H4 (cell line): ENCODE measurements around the gene GABRG3. TPM values are rescaled to one million over a fixed set of nuclear protein-coding genes. Genes with fewer than 3 reads are reported as not detected.
"Not testable (repeated sequence)": the region's sequence is repeated elsewhere in the genome, so short reads cannot be mapped to it uniquely, and the experiment has no call there.

Experiments
- DNase-seq: peaks from one replicate; pipeline ENCODE4 v3.0.0-alpha.2; 2015; ENCODE audit warnings: low spot score
- total RNA-seq: library from RNA; depleted of rRNA; stranded (reverse); fragments of >200 nt; shearing (Covaris generic); gene quantifications from 2 replicates; pipeline ENCODE4 v1.2.3, GENCODE V29; 2014

The GABRG3 gene
- total RNA-seq, 1 experiment from 2014 or later: not detected

DNA sequence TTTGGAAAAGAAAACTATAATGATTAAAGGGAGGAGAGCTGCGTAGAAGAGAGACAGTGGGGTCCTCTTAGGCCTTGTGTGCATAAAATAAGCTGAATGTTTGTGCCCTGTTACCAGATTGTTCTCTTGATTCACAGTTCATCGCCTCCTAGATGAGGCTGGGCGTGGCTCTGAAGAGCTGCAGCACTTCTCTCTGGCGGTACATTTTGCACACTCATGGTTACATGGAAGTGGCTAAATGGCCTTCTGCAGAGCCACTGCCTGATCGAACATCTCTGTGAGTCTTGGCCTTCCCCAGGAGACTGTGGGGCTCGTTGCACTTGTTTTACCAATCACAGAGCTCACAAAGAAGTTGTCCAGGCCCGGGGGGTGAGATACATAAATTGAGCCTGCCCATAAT lies 208.8 kb downstream of the GABRG3 start:
- DNase-seq: no peak

DNA sequence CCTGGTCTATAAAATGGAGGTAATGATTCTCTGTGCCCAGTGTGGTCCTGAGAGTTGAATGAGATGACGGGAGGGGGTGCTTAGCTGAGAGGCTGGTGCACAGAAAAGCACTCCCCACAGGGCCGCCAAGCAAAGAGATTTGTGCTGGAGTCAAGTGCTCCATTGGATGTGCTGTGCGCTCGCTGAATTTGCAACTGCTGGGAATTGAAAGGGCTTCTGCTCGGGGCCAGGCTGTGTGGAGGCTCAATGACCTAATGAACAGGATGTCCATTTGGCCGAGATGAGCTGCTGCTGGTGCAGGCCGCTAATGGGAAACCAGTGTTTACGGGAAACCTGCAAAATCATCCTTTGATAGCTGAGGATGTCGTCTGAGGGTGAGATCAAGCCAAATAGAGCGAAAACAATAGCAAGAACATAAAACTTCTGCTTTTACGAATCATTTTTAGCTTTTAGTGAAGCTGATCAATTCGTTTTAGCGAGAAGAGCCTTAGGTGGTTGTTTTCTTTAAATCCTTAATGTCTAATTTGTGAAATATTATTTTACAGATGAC lies 211.7 kb downstream of the GABRG3 start:
- DNase-seq: no peak

DNA sequence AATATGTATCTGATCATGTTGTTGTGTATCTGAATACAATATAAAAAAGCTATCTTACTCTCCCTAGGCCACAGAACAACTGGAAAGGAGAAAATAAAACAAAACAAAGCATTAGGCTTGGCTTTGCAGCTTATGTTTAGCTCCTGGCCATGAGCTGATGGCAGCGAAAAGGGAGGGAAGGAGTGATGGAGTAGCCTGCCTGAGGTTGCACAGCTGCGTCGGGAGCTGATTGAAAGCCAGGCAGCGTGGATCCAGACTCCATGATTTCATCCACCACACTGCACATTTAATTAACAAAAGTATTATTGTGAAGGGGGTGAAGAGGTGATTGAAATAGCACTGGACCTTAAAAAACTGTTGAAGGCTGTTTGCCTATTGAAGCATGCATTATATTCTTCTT lies 212.2 kb downstream of the GABRG3 start:
- no peak for DNase-seq

DNA sequence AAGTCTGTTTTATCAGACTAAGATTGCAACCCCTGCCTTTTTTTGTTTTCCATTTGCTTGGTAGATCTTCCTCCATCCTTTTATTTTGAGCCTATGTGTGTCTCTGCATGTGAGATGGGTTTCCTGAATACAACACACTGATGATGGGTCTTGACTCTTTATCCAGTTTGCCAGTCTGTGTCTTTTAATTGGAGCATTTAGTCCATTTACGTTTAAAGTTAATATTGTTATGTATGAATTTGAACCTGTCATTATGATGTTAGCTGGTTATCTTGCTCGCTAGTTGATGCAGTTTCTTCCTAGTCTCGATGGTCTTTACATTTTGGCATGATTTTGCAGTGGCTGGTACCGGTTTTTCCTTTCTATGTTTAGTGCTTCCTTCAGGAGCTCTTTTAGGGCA lies 220.5 kb downstream of the GABRG3 start:
- DNase-seq: not testable (repeated sequence)

DNA sequence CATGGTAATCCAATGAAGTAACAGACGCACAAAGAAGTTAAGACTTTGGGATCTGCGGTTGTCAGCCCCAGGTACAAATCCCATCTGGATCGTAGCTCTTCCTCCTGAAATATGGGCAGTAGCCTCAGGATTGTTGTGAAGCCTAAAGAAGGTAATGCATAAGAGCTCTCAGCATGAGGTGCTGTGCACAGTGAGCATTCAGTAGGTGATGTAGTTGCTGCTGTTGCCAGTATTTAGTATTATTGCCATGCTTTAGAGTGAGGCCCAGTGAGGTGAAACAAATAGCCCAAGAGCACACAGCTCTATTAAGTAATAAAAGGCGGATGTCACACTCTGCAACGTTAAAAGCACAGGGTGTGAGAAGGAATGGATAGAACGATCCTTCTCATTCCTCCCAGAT lies 225.7 kb downstream of the GABRG3 start:
- DNase-seq: no peak

DNA sequence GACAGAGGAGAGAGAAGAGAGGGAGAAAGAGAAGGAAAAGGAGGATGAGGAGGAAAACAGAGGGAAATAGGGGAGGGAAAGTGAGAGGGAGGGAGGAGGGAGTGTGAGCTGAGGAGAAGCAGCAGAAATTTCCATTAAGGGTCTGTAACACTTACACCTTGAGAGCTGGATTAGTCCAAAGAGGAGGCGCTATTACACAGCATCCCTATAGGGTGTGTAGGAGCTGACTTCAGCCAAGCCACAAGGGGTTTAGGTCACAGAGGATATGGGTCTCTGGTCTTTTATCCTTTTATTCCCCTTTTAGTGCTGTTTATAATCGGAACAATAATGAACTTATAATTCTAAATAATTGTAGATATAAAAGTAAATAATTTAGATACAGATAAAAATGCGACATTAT lies 230.4 kb downstream of the GABRG3 start:
- no peak for DNase-seq

DNA sequence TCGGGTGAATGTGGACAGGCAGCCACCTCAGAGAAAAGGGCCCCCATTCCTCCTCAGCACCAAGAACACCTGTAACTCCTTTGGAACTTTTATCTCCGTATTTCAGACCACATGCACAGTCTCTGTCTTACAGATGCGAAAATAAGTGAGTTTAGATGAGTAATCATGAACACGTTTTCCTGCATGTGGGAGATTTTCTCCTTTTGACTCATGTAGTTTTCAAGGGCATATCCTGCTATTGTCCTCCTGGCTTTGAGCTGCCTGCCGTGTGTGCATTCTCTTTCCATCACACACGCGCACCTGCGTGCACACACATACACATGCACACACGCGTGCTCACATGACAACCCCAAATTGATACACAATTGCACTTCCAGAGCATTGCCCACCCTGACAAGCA lies 239.2 kb downstream of the GABRG3 start:
- DNase-seq: no peak

- DNase-seq: no peak
These were observed 243.1 kb downstream of the GABRG3 start for GRCh38 chr15:27214032-27214431.

DNA sequence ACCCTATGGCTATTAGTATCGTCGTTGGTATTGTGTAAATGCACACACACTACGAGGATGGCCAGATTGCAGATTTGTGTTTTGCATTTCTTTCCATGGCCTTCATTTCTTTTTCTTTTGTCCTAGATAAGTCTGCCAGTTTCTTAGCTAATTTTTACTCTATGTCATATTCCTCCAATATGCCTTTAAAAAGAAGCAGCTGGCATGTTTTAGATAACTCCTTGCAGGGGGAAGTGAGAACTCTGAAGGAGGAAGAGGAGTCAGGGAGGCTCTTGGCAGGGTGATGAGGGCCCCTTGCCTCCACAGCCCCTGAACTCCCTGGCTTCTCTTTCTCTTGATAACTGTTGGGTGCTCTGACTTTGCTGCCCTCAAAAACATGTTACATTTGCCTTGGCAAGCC lies 244.0 kb downstream of the GABRG3 start:
- no peak for DNase-seq

- DNase-seq: no peak
These were observed 247.4 kb downstream of the GABRG3 start for GRCh38 chr15:27218426-27218825.

DNA sequence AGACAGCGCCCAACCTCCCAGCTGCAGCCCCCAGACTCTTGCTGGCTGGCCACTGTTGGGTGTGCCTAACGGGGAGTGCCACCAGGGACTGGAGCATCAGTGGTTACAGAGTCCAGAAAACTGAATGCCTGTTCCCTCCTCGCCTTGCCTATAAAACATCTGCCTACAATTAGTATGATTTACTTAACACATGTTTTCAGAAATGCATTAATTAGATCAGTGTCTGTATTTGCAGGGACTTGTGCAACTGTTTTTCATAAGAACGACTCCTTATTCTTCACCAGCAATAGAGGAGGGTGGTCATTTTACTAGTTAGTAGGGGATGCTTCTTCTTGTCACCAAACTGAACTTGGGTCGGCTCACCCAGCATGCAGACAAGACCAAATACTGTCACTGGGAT lies 248.7 kb downstream of the GABRG3 start:
- no peak for DNase-seq

- no peak for DNase-seq
These were observed 249.2 kb downstream of the GABRG3 start for GRCh38 chr15:27220199-27220598.

DNA sequence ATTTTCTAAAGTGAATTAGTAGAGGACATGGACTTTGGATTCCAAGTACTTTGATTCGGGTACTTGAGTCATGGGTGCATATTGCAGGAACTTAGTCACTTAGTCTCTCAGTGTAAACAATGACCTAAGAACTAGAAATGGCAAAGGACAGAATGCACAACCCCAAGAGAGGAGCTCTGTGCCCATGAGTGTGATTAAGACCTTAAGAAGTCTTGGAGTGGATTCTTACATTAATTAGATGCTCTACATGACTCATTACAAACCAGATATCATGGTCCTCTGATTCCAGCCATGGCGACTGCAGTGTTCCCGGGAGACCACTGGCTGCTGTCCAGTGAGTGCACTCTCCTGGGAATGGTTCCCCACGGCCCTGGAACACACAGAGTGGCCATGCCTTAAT lies 251.5 kb downstream of the GABRG3 start:
- peak; percentile 23 for DNase-seq

- DNase-seq: no peak
These were observed 252.2 kb downstream of the GABRG3 start for GRCh38 chr15:27223179-27223578.

DNA sequence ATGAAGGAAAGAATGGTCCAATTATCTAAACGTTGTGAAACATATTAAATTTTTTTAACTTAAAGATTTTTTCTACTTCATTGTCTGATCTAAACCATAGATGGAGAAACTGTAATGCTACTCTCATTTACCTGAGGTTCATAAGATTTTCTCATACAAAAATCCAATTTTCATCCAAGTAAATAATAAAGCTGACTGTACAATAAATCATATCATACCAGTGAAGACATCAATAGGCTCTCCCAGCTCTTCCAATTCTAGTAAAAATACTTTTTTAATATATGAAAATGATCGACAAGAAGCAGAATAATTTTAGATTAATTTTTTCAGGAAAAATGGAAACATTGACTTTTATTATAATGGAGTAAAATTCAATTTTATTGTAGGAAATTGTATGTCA lies 260.8 kb downstream of the GABRG3 start:
- no peak for DNase-seq

DNA sequence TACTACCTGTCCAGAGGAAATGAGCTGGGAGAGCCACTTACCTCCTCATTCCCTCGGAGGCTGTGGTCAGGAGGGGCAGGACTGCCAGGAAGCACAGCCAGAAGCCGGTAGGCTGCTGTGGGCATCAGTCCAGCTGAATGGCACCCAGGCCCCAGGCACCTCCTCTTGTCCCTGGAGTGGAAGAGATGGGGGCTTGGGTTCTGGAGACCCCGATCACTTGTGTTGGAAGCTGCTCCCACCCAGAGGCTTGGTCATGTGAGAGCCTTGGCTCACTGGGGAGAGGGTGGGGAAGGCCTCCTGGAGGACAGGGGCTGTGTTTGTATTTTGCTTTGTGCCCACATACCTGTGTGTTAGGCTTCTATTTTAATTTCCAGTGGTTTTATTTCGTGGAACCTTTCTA lies 261.9 kb downstream of the GABRG3 start:
- DNase-seq: no peak

- DNase-seq: no peak
These were observed 263.6 kb downstream of the GABRG3 start for GRCh38 chr15:27234593-27234992.

DNA sequence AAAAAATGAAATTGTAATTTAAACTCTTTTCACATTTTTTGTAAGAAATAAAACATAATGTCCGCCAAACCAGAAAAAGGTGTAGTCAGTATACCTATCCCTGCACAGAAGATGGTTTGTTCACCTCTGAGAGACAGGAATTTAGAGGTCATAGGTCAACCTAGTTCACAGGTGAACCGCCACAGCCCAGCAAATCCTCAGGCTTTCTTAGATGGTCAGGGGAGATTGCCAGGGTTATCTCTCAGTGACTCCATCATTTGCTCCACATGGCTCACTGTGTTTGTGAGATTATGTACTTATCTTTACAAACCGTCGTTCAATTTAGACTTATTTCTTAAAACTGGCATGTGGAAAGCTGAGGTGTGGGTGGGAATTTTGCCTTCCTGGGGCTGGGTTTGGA lies 264.2 kb downstream of the GABRG3 start:
- DNase-seq: no peak

DNA sequence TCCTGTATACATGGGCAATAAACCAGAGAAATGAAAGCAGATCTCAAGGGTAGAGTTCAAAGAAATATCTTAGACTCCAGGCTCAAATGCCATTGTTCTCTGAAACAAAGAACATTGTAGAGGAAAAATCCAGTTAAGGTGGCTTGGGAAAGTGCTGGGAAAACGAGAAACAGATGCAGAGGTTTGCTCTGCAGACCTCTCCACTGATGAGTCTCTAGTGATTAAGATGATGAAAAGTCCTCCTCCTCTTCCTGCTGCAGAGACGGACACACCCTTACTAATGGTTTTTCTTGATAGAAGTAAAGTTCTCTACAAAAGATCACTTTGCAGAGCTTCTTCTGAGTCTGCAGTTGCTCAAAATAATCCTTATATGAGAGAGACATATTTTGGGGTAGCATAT lies 264.7 kb downstream of the GABRG3 start:
- DNase-seq: no peak

DNA sequence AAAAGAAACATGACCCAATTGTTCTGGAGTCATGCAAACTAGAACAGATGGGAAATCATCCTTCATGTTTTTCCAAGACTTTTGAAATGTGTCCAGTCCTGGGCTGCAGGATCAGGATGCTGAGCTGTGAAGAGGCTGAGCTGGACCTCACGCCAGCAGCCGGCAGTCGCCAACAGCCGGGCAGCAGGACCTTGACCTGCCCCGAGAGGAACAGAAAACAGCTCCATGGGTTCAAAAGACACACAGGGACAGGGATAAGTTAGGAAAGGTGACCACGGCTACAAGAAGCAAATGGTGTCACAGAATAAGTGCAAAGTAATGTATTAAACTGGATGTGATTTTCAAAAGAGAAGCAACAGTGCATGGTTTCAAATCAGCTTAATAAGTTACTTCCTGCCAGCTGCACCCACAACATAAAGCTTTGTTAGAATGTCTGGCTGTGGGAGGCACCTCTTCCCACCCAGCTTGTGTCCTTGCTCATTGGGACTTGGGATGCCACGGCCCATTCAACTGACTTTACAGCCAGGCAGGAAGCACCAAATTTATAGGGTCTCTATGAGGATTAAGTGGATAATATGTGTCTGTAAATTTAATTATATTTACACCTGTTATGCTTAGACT lies 266.4 kb downstream of the GABRG3 start:
- DNase-seq: no peak

GRCh38 chr15:27238209-27238608 lies 267.2 kb downstream of the GABRG3 start:
- no peak for DNase-seq

DNA sequence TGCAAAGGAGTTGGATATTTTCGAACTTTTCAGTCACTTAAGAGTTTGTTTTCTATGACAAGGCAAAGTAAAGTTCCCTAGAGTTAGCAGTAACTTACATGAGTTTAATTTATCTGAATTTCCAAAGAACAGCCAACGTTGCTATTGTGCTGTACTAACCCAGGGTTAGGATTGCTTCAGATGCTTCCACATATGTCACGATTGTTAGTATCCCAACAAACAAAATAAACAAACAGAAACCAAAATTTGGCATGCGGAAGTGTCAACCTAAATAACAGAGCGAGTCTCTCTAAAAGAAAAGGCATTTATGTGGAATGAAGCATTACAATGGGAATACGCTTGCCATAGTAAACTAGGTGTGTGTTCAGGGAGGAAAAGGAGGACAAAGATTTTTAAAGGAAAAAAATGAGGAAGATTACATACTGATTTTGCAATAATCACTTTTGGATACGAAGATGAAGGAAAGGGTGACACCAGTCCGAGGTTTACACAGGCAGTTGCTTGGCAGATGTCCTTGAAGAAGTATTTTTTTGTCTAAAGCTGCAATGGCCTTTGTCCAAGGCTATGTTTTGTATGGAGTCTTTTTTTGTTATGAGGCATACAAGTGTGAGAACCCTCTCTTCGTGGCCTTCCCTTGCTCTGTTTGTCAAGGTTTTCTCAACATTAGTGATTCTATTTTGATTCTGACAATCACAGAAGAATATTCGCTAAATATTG lies 267.9 kb downstream of the GABRG3 start:
- DNase-seq: no peak

- no peak for DNase-seq
These were observed 271.0 kb downstream of the GABRG3 start for GRCh38 chr15:27241943-27242342.

GRCh38 chr15:27244047-27244446 lies 273.1 kb downstream of the GABRG3 start:
- DNase-seq: no peak
